ENCODE measurements around the gene LRRC74A.

The LRRC74A gene

DNA sequence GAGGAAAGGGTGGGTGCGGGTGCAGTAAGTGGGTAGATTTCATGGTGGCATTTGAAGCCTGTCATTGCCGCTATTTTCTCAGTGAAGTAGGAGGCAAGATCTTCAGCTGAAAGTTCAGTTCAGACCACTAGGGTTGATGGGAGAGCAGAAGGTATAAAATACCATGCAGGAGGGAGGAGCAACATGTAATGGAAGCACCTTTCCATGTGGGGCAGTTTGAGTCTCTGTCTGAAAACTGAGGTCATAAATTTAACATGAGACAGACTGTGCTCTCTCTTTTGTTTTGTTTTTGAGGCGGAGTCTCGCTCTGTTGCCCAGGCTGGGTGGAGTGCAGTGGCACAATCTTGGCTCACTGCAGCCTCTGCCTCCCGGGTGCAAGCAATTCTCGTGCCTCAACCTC, 22.7 kb downstream of the LRRC74A start:
- DNase-seq, result no peak

DNA sequence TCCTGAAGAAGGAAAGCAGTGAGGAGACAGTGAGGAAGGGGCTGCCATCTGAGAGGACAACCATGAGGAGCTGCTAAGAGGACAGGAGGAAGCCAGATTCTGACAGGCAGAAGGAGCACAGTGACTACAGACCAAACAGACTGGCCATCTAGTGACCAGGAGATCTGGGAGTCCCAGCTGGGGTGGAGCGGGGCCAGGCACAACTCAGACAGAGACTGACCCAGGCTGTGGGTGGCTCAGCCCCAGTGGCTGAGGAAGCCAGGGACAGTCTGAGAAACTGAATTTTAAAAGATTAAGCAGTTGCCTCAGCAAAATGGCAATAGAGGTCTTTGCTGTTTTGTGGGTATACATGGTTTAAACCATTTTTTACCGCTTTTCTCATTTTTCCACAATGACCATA, 28.9 kb downstream of the LRRC74A start:
- no peak for DNase-seq

DNA sequence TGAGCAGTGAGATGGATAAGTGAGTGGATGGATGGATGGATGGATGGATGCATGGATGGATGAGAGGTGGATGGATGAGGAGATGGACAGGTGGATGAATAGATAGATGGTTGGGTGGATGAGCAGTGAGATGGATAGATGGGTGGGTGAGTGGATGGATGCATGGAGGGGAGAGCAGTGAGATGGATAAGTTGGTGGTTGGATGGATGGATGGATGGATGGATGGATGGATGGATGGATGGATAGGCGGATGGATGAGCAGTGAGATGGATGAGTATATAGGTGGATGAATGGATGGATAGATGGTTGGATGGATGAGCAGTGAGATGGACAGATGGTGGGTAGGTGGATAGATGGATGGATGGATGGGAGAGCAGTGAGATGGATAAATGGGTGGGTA, 30.6 kb downstream of the LRRC74A start:
- no peak for DNase-seq

DNA sequence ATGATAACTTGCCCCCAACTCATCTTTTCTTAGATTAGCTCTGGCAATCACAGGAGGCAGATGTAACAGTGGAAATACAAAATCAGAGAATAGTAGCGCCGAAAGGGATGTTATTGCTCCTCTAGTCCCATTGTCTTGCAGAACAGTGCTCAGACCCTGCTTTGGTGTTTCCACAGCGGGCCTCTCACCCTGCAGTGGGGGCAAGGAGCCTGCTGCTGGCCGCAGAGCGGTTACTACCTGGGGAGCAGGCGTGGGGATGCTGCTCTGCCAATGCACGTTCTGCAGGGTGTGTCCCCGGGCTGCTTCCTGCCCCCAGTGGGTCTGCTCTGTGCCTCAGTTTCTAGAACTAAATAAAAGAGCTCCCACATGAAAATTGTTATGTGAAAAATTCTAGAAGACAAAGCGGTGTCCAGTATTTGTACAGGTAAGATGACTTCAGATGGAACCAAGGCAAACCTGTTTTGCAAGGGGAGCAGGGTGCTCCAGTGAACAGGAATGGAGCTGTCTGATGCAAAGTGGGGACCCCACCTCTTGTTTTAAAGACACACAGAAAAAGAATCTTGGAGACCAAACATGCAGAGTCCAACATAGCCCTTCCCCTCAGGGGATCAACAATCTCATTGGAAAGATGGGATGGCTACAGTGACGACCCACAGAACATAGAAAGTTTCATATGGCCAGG, 35.5 kb downstream of the LRRC74A start:
- no peak for DNase-seq

DNA sequence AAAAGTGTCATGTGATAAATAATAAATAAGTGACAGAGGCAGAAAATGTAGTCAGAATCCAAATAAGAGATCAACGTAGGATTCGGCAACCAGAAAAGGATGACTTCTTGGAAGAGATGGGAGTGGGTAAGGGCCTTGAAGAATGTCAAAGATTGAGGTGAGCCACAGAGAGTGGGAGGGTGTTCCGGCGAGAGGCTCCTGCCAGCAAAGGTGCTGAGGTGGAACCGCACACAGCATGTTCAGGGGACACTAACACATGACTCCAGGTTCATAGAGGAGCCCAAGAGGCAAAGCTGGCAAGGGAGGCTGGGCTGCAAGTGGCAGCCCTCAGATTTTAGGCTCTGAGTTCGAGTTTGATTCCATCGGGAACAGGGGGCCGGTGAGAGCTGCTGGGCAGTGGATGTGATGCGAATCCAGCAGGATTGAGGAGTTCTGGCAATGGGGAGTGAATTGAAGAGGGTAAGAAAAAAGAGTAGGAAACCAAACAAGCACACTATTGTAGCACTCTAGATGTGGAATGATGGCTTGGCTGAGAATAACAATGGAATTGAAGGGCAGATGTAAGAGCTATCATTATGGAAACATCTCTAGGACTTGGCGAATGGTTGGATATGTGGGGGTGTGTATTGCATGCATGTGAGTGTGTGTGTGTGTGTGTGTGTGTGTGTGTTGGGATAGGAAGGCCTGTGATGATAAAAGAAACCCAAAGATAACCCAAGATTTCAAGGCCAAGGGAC, 36.5 kb downstream of the LRRC74A start:
- no peak for DNase-seq

DNA sequence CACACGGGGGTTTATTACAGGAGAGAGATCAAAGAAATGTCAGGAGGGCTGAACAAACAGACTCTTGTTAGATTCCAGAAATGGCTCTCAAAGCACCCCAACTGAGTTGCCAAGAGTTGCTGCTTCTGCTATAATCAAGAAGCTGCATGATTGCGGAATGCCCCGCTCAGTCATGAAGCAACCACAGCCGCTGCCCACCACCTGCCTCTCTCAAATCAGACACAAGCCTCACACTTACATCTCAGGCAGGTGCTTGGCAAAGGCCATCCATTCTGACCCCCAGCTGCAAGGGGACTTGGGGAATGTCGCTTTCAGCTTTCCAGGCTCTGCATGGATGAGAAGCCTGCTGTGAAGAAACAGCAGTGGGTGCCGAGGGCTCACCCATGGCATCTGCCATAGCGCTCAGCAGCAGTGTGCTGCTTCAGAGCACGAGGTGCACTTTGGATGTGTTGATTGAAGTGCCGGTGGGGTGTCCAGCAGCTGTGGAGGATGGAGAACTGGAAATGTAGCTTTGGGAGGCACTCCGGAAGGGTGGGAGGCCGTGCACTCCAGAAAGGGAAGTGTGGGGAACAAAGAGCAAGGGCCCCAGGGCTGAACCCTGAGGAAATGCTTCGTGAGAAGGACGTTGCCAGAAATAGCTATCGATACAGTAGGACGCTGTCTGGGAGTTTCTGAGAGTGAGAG, 37.7 kb downstream of the LRRC74A start:
- peak; percentile 45 for DNase-seq

DNA sequence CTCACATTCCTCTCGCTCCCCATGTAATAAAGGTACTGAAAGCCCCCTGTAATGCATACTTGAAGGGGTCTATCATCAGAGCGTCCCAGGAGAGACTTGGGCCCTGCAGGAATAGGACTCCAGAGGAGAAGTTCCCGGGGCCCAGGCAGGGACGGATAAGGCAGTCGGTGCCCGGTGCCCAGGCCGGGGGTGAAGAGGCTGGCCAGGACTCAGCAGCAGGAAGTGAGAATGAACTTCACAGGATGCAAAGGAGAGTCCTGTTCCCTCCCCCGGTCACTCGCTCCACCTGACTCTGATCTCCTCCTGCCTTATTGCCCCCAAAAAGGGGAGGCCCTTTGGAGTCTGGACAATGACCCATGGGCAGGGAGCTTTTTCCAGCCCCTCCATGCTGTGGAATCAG, 40.2 kb downstream of the LRRC74A start:
- DNase-seq, result no peak

DNA sequence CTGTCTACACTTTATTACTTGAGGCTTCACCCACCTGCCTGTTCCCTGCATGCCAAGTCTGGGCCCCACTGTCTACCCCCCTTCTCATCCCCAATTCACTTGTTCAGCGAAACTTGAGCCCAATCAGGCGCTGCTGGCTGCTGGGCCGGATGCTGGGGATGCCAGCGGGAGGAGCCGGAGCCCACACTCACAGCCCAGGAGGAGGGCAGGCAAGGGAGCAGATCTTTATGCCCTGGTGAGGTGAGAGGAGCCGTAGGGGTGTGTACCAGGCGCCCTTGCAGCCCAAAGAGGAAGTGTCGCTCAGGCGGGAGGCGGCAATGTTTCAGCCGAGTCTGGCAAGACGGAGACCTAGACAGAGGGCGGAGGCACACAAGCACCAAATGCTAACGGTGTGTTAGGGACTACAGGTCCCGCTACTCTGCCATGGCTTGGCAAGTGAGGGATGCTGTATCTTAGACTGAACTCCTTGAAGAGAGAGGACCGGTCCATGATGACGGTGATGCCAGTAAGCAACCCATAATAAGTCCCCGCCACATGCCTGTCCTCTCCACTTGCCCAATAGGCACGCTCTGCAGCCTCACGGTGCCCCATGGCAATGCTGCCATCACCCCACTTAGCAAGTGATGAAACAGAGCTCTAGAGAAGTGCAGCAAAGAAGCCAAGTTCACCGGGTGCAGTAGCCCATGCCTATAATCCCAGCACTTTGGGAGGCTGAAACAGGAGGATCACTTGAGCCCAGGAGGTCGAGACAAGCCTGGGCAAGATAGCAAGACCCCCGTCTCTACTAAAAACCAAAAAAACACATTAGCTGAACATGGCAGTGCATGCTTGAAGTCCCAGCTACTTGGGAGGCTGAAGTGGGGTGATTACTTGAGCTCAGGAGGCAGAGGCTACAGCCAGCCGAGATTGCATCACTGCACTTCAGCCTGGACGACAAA, 41.6 kb downstream of the LRRC74A start:
- no peak for DNase-seq

DNA sequence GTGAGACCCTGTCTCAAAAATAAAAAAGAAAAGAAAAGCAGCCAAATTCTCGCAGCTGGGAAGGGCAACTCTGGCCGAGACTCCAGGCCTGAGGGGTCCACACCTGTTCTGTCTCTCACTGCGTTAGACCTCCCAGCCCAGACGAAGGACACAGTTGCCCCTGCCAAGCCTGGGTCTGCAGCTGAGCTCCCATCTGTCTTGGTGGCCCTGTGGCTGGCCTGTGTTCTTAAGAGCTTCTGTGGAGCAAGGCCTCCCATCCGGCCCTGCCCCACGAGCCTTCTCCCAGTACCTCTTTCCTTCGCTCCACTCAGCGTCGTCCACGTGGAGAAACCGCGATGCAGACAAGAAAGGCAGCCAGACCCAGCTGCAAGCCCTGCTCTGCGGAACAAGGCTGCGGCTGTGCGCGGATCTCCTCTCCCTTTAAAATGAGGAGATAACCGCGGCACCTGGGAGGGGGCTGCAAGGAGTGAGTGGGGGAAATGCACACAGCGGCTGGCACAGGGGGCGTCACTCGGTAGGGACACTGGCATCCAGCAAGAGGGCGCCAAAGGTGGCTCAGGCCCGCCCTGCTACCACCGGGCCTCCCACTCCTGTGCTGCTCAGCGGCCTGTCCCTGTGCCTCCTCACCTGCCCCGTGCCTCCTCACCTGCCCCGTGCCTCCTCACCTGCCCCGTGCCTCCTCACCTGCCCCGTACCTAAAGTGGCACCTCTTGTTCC, 42.4 kb downstream of the LRRC74A start:
- no peak for DNase-seq

DNA sequence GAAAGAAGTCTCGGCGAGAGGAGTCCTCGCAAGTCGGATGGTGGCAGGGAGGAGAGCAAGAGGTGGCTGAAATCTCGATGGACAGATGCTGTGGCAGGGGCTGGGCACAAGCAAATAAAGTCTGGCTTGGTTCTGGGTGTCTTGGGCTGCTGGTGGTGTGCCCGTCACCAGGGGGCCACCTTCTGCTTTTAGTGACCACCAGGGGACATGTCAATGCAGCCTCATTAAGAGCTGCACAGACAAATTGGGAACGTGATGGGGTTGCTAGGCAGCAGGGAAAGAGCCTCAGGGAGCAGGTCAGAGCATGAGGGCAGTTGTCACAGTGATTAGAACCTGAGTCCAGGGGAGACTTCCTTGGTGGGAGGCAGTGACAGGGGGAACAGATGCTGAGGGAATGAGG, 44.0 kb downstream of the LRRC74A start:
- DNase-seq, result no peak

DNA sequence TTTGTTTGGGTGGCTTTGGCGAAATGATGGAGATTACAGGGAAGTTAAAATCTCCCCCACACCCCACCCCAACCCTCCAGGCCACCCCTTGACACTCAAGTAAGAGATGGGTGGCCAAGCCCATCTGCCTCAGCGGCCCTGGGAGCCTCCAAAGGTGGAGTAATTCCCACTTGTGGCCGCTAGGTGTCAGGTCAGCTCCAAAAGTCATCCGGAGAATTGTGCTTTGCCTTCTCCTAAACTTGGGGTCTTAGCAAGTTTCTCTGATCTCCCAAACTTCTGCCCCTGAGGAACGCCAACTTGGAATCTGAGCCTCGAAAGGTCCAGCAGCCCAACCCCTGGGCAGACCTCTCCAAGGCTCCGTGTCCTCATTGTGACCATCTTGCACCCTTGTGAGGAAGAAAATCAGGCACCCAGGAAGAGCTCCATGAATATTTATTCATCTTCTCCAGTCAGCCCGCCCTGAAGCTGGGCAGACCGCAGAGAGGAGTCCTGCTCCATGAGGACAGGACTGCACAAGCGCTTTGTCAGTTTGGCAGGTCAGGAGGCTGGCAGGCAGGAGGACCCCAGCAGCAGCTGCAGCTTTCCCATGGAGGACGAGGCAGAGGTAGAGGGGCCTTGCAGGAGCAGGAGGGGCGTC, 46.7 kb downstream of the LRRC74A start:
- DNase-seq, result peak; percentile 51

DNA sequence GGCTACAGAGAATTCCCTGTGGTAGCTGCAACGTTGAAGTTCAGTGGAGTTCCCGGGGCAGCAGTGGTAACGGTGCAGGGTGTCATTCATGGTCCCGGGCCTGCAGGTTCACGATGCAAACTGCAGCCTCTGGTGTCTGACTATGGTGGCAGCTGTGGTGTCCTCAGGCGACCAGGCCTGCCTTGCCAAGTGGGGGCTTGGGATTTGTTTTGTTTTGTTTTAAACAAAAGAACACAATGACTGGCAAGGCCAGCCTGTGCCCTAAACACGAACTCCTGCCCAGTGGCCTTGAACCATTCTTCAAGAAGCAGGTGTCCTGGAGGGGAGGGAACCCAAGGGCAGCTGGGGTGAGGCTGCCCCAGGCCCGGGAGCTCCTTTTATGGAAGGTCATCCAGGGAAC, 48.5 kb downstream of the LRRC74A start:
- DNase-seq, result no peak

DNA sequence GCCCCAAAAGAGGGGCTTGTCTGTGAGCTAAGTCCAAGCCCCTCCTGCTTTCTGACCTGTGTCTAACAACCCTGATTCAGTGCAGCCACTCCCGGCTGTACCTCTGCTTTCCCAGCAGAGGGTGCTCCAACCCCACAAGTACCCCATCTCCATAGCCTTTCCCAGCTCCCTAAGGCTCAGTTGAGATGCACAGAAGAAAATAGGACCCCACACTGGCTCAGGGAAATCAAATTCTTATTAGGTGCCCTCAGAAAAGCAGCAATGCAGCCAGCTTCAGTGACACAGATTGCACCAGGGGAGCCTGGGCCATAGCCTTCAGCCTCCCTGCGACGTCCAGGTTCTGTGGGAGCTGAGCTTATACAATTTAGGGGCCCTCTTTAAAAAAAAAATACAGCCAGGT, 49.9 kb downstream of the LRRC74A start:
- DNase-seq, result peak; percentile 61

DNA sequence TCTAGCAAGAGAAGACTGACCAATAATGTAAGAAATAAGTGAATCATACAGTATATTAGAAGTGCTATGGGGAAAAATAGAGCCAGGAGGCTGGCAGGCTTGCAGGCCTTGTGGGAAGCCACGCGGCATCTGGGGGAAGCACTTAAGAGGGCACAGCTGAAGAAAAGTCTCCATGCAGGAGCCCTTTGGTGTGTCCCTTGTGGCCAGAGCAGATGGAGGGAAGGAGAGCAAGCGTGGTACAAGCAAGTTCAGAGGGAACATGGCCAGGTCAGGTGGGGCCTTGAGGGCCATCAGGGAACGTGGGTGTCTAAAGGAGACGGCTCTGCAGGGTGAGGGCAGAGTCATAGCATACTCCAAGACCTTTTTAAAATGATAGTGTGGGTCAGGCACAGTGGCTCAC, 51.7 kb downstream of the LRRC74A start:
- DNase-seq, result no peak

DNA sequence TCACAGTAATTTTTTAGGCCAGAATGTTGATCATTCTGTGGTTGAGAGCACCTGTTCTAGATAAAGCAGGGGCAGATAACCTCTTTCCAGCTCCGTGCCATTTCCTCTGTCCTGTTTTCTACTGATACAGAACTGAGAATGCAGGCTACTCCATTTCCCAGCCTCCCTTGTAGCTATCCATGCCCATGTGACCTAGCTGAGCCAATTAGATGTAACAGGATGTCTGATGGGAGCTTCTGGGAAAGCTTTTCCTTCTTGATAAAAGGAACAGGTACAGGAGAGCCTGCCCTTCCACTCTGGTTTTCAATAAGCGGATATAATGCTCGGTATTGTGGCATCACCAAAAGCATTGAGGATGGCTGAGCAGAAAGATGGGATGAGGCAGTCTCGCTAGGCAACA, 54.2 kb downstream of the LRRC74A start:
- no peak for DNase-seq

DNA sequence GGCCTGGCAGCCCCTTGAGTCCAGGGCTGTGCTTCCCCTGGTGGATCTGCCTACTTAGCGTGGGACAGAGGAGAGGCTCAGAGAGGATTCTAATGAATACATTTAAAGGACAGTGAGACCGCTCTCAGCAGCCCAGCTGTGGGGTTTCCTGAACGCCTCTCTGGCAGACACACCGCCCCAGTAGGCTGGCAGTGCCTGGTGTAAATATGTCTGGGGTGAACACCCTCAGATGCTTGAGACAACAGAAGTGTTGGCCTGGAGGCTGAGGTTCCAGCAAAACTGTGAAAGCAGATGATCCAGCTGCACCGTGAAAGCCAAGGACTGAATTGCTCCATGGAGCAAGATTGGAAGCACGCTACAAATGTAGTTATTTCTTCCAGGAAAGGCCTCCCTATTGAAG, 55.1 kb downstream of the LRRC74A start:
- no peak for DNase-seq

DNA sequence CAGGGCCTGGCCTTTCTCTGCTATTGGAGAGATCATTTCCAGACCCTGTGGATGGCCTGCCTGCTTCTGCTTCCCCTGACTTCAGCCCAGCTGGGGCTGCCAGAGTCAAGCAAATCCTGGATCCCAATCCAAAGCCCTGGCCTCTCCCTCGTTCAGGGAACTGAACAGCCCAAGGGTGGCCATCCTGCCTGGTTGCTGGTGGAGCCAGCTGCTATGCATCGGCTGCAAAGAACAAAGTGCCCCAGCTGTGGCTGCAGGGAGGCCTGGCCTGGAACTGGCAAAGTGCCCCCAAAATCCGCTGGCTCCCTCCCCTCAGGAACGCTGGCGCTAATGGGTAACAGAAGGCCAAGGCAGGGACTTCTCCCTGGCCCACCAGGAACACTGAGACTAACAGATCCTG, 56.4 kb downstream of the LRRC74A start:
- DNase-seq, result no peak

DNA sequence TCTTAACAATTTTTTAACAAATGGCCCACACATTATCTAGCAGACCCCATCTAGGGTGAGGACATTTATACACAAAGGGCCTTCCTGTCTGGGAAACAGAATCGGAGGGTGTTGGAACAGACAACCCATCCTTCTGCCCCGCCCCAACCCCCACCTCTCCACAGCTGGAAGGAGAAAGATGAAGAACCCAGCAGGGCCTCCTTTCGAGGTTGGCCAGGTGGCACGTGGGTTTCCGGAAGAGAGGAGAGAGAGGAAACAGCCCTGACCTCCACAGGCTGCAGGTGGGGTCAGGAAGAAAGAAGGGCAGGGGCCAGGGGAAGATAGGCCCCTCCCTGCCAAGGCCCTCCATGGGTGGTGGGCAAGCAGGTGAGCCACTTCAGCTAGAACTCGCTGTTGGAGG, 57.2 kb downstream of the LRRC74A start:
- DNase-seq, result no peak

DNA sequence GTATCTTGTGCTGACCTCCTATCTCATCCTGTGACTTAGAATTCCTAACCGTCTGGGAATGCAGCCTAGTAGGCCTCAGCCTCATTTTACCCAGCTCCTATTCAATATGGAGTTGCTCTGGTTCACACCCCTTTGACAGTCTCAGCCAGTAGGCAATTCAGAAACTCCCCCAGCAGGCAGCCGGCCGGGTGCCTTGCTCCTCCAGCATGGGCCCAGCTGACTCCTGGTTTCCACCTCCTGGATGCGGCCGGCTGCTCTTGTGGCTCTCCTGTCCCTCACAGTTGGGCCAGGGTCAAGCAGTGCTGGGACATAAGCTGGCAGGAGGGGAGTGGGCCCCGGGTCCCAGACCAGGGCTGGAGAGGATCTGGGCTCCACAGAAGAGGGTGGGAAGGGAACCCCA, 58.2 kb downstream of the LRRC74A start:
- no peak for DNase-seq

DNA sequence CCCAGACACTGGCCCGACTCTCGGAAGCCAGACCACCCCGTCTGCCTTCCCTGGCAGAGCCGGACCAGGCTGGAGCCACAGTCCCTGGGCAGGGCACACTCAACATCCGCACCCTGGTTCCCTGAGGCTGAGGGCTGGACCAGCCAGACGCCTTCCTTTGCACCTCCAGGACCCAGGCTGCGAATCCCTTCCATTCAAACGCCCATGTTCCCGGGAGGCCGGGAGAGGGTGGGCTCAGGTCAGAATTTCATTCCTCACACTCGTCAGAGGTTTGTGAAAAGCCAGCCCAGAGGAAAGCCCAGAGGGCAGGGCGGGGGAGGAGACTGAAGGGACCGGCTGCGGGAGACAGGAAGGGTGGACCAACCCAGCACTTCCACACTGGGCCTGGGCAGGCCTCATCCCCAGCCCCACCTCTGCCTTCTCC, 58.7 kb downstream of the LRRC74A start:
- no peak for DNase-seq

DNA sequence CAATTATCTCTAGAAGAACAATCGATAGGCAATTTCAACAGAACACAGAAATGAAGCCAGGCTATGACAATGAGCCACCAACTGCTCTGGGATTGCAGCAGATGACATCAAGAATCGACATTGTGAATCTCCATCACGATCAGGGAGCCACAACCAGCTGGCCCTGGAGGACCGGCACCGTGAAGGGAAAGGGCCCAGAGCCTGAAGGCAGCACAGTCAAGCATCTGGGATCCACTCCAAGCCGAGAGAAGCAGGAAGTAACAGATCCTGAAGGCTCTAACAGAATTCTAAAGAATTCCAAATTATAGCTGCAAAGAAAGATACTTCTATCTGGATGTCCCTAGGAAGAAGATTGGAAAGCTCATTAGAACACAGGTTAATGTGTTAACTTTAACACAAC, 61.0 kb downstream of the LRRC74A start:
- DNase-seq, result no peak
